GM23338 (cell line): ENCODE results near the gene AZU1. TPM values are rescaled to one million over a fixed set of nuclear protein-coding genes. Genes with fewer than 3 reads are reported as not detected.

Source experiments
- ATAC-seq: fragments of 200-7000 bp; cut with Tn5 transposase; 3 replicates; pipeline ENCODE4 v1.9.1; 2020
- DNase-seq: peaks from one replicate; pipeline ENCODE4 v3.0.0-alpha.2; 2015; ENCODE audit warnings: low spot score
- H2AFZ ChIP-seq: fragments of 200-600 bp; sonication (generic); 2 replicates; pipeline ENCODE4 v1.8.0; 2016; ENCODE audit warnings: antibody characterized with exemption, mild to moderate bottlenecking, moderate library complexity
- H3F3A ChIP-seq: fragments of 200-600 bp; sonication (generic); replicated peaks from 2 replicates; pipeline ENCODE4 v1.8.0; 2017; ENCODE audit warnings: antibody characterized with exemption, mixed run types, low read depth
- H3K27ac ChIP-seq: fragments of 200-600 bp; sonication (generic); 2 replicates; pipeline ENCODE4 v1.6.1; 2016; ENCODE audit warnings: low read depth
- H3K27me3 ChIP-seq: fragments of 200-600 bp; sonication (generic); 2 replicates; pipeline ENCODE4 v1.8.0; 2016; ENCODE audit warnings: mild to moderate bottlenecking, mixed run types, moderate library complexity; ENCODE audit not compliant: insufficient read depth
- H3K36me3 ChIP-seq: fragments of 200-600 bp; sonication (generic); 2 replicates; pipeline ENCODE4 v1.8.0; 2016; ENCODE audit warnings: mild to moderate bottlenecking; ENCODE audit not compliant: insufficient read depth
- H3K4me1 ChIP-seq: fragments of 200-600 bp; sonication (generic); 2 replicates; pipeline ENCODE4 v1.8.0; 2016; ENCODE audit warnings: mild to moderate bottlenecking, moderate library complexity; ENCODE audit not compliant: insufficient read depth
- H3K4me2 ChIP-seq: fragments of 200-600 bp; sonication (generic); 2 replicates; pipeline ENCODE4 v1.7.1; 2017; ENCODE audit warnings: mixed run types
- H3K4me3 ChIP-seq: fragments of 200-600 bp; sonication (generic); 2 replicates; pipeline ENCODE4 v1.6.1; 2016; ENCODE audit warnings: mixed run types
- H3K79me2 ChIP-seq: fragments of 200-600 bp; sonication (generic); replicated peaks from 2 replicates; pipeline ENCODE4 v1.8.0; 2017; ENCODE audit warnings: mild to moderate bottlenecking; ENCODE audit not compliant: insufficient read depth
- H3K9me2 ChIP-seq: fragments of 200-600 bp; sonication (generic); 2 replicates; pipeline ENCODE4 v1.8.0; 2017; ENCODE audit not compliant: insufficient read depth
- H4K20me1 ChIP-seq: fragments of 200-600 bp; sonication (generic); replicated peaks from 2 replicates; pipeline ENCODE4 v1.8.0; 2017; ENCODE audit warnings: mild to moderate bottlenecking; ENCODE audit not compliant: insufficient read depth
- H3K27ac Mint-ChIP-seq: 2 replicates; pipeline ENCODE4 v1.8.0; 2020; ENCODE audit warnings: inconsistent platforms, mild to moderate bottlenecking, moderate library complexity, mixed read lengths
- H3K27me3 Mint-ChIP-seq: 3 replicates; pipeline ENCODE4 v1.8.0; 2022; ENCODE audit warnings: low read depth, mild to moderate bottlenecking, moderate library complexity, mixed read lengths, inconsistent platforms; ENCODE audit not compliant: insufficient read depth, poor library complexity
- H3K36me3 Mint-ChIP-seq: 3 replicates; pipeline ENCODE4 v1.8.0; 2021; ENCODE audit warnings: low read depth, mild to moderate bottlenecking, inconsistent platforms, moderate library complexity, mixed read lengths
- H3K4me1 Mint-ChIP-seq: 3 replicates; pipeline ENCODE4 v1.8.0; 2020; ENCODE audit warnings: mild to moderate bottlenecking, inconsistent platforms, mixed read lengths
- H3K4me3 Mint-ChIP-seq: 3 replicates; pipeline ENCODE4 v1.8.0; 2021; ENCODE audit warnings: moderate library complexity, mild to moderate bottlenecking, inconsistent platforms, mixed read lengths
- H3K9me3 Mint-ChIP-seq: 3 replicates; pipeline ENCODE4 v1.8.0; 2020; ENCODE audit warnings: moderate library complexity, mild to moderate bottlenecking, inconsistent platforms, mixed read lengths
- CTCF ChIP-seq, 2 experiments: fragments of 200-600 bp in 1 of 2; sonication (generic) in 1 of 2; conservative IDR thresholded peaks; 2 replicates each; pipeline versions ENCODE4 v1.5.1 to v1.6.1; 2016 to 2017; ENCODE audit warnings: antibody characterized with exemption in 2 of 2, low read depth in 2 of 2, mild to moderate bottlenecking in 2 of 2, moderate library complexity in 1 of 2
- EZH2phosphoT487 ChIP-seq: fragments of 200-600 bp; sonication (generic); IDR thresholded peaks from one replicate; pipeline ENCODE4 v1.8.1; 2018; ENCODE audit warnings: antibody characterized with exemption; ENCODE audit not compliant: unreplicated experiment
- REST ChIP-seq: IDR thresholded peaks from one replicate; pipeline ENCODE4 v1.6.1; 2018; ENCODE audit warnings: antibody characterized with exemption; ENCODE audit not compliant: unreplicated experiment
- ZNF114 ChIP-seq: fragments of 250-450 bp; sonication (Bioruptor Pico); IDR thresholded peaks from 2 replicates; pipeline ENCODE4 v1.5.0; 2020; ENCODE audit warnings: mild to moderate bottlenecking, moderate library complexity
- ZNF331 ChIP-seq: fragments of 250-450 bp; sonication (Bioruptor Pico); IDR thresholded peaks from 2 replicates; pipeline ENCODE4 v1.5.0; 2020; ENCODE audit warnings: low read depth, mild to moderate bottlenecking, moderate library complexity
- ZNF462 ChIP-seq: fragments of 250-450 bp; sonication (Bioruptor Pico); IDR thresholded peaks from 2 replicates; pipeline ENCODE4 v1.5.0; 2020; ENCODE audit warnings: mild to moderate bottlenecking, moderate library complexity
- polyA plus RNA-seq: library from polyadenylated mRNA; unstranded; fragments of >200 nt; fragmentation: Nextera tagmentation; extraction: Ambion mirVana; gene quantifications from 2 replicates; pipeline ENCODE4 v1.2.1, GENCODE V29; 2016
- total RNA-seq: library from RNA; depleted of rRNA; stranded (reverse); fragments of >200 nt; shearing (Covaris generic); gene quantifications from 2 replicates; pipeline ENCODE4 v1.2.3, GENCODE V29; 2014

Gene AZU1
- total and polyA plus RNA-seq, 2 experiments from 2014 or later: 0.78 to 1.4 TPM

- TF ChIP-seq EZH2phosphoT487: no peak
- no peak for TF ChIP-seq ZNF331 (CRISPR knock-in tag)
- no peak for TF ChIP-seq REST
Measured at GRCh38 chr19:861141-861755, 33.6 kb downstream of the AZU1 start (continued).

- H3K27me3 Mint-ChIP-seq: peaks cover 27% of the 10 kb centered on the region
- Histone ChIP-seq H3K27ac (no peak overlapping the region), H3K9me2 (no peaks in the 10 kb centered on the region), H3K36me3 (no peaks in the 10 kb centered on the region), H2AFZ (no peak overlapping the region; the same call in 1 of the 2 replicates), H4K20me1 (peaks cover 9% of the 10 kb centered on the region; the same call in 1 of the 2 replicates), H3K4me1 (no peaks in the 10 kb centered on the region), H3K4me3 (peak overlapping the region; percentile 56; the same call in 1 of the 2 replicates), H3K79me2 (no peaks in the 10 kb centered on the region), H3F3A (peaks cover 20% of the 10 kb centered on the region), H3K4me2 (peak overlapping the region; percentile 79; the same call in 1 of the 2 replicates), H3K27me3 (peaks cover 28% of the 10 kb centered on the region)
- H3K36me3 Mint-ChIP-seq: 0 out of 3 replicates have a peak, but pooled peaks cover 3% of the 10 kb centered on the region
- H3K4me1 Mint-ChIP-seq: no peaks in the 10 kb centered on the region
- ATAC-seq: peak; percentile 64
- no peak overlapping the region; the same call in 2 of the 3 replicates for H3K4me3 Mint-ChIP-seq
- DNase-seq: peak; percentile 94
- no peaks in the 10 kb centered on the region; the same call in 2 of the 3 replicates for H3K9me3 Mint-ChIP-seq
- no peak overlapping the region for H3K27ac Mint-ChIP-seq
- TF ChIP-seq CTCF (conservative IDR thresholded peaks at IDR 0.05; ENCODE audit: low read depth in 2 of 2) (peak; percentile 53 to 71), REST (no peak), ZNF462 (CRISPR knock-in tag) (no peak), ZNF114 (no peak)
Measured at GRCh38 chr19:861756-862580, 34.3 kb downstream of the AZU1 start.
